NB4 (cell line): ENCODE measurements around the gene C2orf15.

Experiments used
- DNase-seq: peaks from one replicate; pipeline ENCODE4 v3.0.0; 2010; ENCODE audit warnings: low read depth
- H3K4me3 ChIP-seq: one replicate; pipeline ENCODE4 v1.5.1; 2011; ENCODE audit warnings: mild to moderate bottlenecking, low read depth, low read length, moderate library complexity
- MAX ChIP-seq: IDR thresholded peaks from 2 replicates; pipeline ENCODE4 v1.6.1; 2011; ENCODE audit warnings: low read depth, low read length
- MYC ChIP-seq: IDR thresholded peaks from 2 replicates; pipeline ENCODE4 v1.6.1; 2011; ENCODE audit warnings: low read depth, low read length
- POLR2A ChIP-seq: IDR thresholded peaks from 2 replicates; pipeline ENCODE4 v1.6.1; 2011; ENCODE audit warnings: mild to moderate bottlenecking; ENCODE audit not compliant: insufficient read length; ENCODE audit errors: extremely low read depth
- TF ChIP-seq, protein P1 (sequence below): IDR thresholded peaks from one replicate; pipeline ENCODE4 v1.5.1; 2012; ENCODE audit warnings: low read depth, low read length

C2orf15 gene

DNA sequence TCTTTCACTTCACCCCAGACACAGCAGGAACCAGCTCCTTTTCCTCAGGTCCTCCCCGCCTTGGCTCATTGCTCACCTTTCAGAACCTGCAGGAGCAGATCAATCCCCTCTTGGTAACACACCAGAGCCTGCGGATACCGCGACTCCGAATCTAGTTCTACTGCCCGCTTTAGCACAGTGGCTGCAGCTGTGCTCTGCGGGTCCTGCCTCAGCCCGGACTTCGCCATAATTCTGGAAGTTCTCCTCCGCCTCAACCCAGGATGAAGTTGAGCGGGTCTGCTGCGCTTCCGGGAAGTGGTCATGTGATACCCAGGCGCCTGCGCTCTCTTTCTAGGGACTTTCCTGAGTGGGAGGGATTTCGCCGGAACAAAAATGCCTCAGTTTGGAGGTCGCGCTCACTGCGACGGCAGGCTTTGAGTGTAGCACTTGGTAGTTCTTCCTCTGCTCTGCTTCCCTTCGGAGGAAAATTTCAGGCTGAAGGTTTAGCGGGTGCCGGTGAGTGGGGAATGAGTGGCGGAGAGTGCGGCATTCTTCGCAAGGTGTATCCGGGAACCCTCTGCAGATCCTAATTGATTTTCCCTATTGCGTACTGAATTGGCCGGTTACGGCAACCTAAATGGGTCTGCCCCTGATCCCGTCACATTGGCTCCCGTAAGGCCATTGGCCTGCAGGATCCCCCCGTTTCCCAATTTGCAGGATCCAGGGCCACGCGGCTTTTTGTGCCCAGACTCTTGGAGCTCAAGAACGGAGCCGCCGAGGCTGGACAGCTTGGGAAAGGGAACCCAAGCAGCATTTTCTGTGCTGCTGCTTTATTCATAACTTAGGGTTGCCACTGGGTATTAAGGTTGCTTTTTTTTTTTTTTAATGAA lies 39.5 kb downstream of the C2orf15 start, which contains the start of the genes MITD1 and MRPL30:
TSS of gene MITD1 (minus strand) at position 304 of the 869 bp plus-strand sequence. CDS start at position 227, 77 bp downstream.
TSS of gene MRPL30 (plus strand) at position 430 of the 869 bp plus-strand sequence. CDS start 5,020 bp downstream, outside the sequence.
- H3K4me3 ChIP-seq, result peak within 1 kb of the TSS; percentile 95
- peak; percentile 63 for TF ChIP-seq MYC
- TF ChIP-seq MAX, result peak; percentile 73
- TF ChIP-seq, protein P1, sequence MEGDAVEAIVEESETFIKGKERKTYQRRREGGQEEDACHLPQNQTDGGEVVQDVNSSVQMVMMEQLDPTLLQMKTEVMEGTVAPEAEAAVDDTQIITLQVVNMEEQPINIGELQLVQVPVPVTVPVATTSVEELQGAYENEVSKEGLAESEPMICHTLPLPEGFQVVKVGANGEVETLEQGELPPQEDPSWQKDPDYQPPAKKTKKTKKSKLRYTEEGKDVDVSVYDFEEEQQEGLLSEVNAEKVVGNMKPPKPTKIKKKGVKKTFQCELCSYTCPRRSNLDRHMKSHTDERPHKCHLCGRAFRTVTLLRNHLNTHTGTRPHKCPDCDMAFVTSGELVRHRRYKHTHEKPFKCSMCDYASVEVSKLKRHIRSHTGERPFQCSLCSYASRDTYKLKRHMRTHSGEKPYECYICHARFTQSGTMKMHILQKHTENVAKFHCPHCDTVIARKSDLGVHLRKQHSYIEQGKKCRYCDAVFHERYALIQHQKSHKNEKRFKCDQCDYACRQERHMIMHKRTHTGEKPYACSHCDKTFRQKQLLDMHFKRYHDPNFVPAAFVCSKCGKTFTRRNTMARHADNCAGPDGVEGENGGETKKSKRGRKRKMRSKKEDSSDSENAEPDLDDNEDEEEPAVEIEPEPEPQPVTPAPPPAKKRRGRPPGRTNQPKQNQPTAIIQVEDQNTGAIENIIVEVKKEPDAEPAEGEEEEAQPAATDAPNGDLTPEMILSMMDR, result no peak
- TF ChIP-seq POLR2A, result peak; percentile 72
- peak; percentile 97 for DNase-seq

DNA sequence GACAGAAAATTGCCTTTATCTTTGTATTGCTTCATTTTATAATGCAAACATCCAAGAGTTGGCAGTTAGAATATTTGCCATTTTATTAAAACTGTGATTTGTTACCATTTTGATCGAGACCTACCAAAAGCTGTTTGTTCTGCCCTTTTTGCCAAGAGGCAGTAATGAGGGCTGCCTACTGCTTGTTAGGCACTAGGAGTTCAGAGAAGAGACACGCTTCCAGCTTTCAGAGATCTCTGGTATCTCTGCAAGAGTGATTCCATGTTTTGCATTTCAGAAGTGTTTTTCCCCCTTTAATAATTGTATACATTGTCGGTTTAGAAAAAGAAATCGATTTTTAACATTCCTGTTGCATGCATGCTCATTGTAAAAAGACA lies 40.1 kb downstream of the C2orf15 start:
- TF ChIP-seq, protein P1, result no peak
- TF ChIP-seq MAX, result no peak
- no peak for TF ChIP-seq POLR2A
- TF ChIP-seq MYC, result no peak

GRCh38 chr2:99183025-99183424 lies 41.5 kb downstream of the C2orf15 start:
- TF ChIP-seq MYC (no peak), POLR2A (no peak), MAX (no peak)
- TF ChIP-seq, protein P1, result no peak
- peak overlapping the region; percentile 1 for H3K4me3 ChIP-seq
- no peak for DNase-seq

More for the DNA sequence above, 40.1 kb downstream of the C2orf15 start:
- peak; percentile 35 for DNase-seq
- H3K4me3 ChIP-seq, result peak overlapping the region; percentile 95

DNA sequence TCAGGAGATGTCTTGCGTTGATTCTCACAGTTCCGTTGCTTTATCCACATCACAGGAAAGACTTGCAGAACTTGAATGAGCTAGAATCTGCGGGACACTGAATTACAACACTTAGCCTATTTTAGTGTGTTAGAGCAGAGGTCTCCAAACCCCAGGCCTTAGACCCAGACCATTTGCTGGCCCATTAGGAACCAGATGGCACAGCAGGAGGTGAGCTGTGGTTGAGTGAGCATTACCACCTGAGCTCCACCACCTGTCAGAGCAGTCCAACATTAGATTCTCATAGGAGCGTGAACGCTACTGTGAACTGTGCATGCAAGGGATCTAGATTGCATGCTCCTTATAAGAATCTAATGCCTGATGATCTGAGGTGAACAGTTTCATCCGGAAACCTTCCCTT lies 43.3 kb downstream of the C2orf15 start:
- no peak for DNase-seq
- no peak overlapping the region for H3K4me3 ChIP-seq
- no peak for TF ChIP-seq POLR2A

DNA sequence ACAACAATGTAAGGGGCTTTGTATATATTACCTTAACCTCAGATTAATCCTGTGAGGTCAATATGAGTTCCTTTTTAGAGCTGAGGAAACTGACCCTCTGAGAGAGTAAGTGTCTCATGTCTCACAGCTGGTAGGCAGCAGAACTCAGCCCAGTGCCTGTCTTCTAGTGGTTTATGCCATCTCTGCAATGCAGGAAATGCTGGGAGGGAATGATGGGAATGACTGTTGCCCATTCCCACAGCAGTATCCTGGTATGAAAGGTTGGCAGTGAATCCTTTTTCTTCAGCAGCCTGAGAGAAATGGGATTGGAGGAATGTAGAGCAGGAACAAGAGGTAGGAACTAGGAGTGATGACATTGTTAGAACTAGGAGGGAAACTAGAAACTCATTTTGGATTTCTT lies 45.5 kb downstream of the C2orf15 start:
- no peak overlapping the region for H3K4me3 ChIP-seq
- DNase-seq, result no peak
- TF ChIP-seq MAX, result no peak
- TF ChIP-seq POLR2A, result no peak
- TF ChIP-seq, protein P1, result no peak
- no peak for TF ChIP-seq MYC

- TF ChIP-seq, protein P1, result no peak
- DNase-seq, result no peak
- H3K4me3 ChIP-seq, result no peak overlapping the region
Observed at GRCh38 chr2:99188357-99188756, 46.9 kb downstream of the C2orf15 start.
